Stimulated activated CD4-positive, alpha-beta T cell treated with anti-CD3 and anti-CD28 coated beads, Interleukin-1b, Interleukin-23, amount 100 ng/mL, for 24 hours (primary cell): ENCODE data around the gene TUBB4B.
"Not testable (repeated sequence)": the region's sequence is repeated elsewhere in the genome, so short reads cannot be mapped to it uniquely, and the experiment has no call there.

Experiments
- DNase-seq, 4 experiments: peaks; one replicate each; pipeline ENCODE4 v3.0.0-alpha.2; 2020; ENCODE audit warnings: low read depth in 4 of 4, low spot score in 1 of 4

The TUBB4B gene

DNA sequence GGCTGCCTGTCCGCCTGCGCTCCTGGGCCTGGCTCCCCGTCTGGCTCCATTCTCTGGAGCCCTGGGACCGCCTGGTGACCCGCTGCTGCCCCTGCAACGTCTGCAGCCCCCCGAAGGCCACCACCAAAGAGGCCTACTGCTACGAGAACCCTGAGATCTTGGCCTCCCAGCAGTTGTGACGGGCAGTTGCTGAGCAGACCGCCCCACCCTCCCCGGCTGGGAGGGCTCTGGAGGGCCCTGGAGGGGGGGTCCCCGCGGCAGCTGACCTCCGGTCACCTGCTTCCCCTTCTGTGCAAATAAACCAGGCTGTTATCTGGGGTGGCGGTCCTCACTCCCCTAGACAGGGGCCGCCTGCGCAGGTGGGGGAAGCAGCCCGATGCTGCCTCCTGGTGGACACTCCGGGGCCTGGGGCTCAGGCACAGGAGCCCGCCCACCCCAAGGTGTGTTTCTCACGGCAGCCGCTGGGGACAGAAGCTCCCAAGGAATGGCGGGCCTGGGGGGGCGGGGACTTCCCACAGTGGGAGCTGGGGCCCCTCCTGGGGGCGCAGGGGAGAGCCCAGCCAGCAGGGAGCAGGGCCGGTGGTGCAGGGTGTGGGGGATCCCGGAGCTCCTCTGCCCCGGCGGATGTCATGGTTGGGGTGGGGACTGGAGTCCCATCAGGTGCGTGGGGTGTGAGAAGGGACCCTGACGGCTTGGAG is 4.7 kb upstream of the TUBB4B start:
- peak; percentile 81 to 91 (median 88) for DNase-seq

DNA sequence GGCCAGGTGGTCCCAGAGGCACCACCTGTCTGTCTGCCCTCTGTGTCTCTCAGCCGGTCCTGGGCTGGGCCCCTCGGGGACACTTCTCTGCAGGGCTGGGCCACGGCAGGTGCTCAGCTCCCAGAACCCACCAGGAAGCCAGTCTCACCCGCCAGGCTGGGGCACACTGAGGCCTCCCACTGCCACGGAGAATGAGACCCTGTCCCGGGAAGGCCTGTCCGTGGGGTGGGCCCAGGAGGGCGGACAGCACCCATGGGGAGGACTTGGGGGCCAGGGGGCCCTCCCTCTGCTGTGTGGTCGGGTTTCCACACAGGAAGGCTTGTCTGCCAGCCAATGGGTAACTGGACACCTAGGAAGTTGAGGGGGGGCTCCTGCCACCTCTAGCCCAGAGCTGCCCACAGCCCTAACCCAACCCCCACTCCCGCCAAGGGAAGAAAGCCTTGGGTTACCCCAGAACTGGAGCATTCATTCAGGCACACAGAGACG is 4.1 kb upstream of the TUBB4B start:
- no peak for DNase-seq

DNA sequence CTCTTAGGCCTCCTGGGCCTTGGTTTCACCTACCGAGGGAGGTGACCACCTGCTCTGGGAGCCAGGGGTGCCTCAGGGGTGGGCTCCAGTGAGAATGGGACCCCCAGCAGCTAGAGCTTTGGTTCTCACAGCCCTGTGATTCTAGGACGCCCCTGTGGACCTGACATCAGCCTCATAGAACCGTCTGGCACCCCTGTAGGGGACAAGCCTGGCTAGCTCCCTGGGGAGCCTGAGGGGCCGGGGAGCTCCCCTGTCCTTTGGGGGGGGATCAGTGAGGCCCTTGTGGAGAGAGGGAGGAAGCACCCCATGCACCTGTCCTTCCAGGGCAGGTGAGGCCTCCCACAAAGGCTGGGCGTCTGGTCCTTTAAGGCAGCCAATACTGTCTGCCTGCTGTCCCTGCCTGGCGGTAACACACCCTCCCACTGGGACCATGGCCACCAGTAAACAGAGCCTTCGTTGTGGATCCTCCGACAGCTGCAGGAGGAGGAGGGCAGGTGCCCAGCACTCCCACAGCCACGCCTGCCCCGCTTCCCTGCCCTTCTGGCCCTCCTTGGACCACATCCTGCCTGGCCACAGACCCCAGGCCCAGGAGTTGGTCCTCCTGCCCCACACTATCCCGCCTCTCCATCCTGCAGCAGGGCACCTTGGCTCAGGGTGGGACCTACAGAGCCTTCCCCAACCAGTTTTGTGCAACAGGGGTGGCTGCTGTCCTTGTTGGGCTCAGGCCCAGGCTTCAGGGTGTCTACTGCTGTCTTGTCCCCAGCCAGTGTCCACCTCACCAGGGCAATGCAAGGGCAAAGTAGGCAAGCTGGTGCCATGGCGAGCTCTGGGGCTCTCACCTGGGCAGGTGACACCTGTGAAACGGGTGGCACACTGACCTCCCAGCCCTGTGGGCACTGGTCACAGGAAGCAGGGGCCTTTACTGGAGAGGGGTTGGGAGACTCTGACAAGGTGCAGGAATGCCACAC is 3.0 kb upstream of the TUBB4B start:
- DNase-seq = no peak

DNA sequence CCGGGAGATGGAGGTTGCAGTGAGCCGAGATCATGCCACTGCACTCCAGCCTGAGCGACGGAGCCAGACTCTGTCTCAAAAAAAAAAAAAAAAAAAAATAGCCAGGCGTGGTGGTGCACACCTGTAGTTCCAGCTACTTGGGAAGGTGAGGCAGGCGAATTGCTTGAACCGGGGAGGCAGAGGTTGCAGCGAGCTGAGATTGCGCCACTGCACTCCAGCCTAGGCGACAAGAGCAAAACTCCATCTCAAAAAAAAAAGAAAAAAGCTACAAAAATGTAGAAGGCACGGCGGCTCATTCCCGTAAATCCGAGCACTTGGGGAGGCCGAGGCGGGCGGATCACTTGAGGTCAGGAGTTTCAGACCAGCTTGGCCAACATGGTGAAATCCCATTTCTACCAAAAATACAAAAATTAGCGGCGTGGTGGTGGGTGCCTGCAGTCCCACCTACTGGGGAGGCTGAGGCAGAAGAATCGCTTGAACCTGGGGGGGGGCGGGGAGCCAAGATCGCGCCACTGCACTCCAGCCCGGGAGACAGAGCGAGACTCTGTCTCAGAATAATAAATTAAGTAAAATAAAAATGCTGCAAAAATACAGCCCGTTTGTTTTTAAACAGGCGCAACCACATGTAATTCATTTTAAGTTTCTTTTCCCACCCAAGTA is 1.4 kb upstream of the TUBB4B start:
- not testable (repeated sequence) for DNase-seq

DNA sequence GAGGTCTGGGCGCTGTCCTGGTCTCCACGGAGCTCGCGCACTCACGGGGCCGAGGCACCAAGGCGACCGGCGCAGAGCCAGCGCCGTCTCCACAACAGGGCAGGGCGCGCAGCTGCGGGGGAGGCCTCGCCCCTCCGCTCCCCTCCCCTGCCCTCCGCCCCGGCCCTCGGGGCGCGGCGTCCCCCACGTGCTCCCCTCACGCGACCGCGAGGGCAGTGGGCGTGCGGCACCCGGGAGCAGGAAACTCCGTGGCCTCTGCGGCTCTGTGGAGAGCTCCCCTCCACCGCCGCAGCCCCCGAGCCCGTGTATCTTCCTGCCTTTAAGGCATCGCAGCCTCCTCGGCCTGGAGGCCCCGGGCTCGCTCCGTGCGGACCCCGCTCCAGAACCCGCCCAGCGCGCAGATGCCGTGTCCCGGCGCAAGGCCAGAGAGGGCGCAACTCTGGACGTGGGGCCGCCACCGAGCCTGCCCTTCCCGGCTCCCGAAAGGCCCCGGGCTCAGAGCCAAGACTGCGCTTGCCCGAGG is 708 bp upstream of the TUBB4B start:
- DNase-seq = peak in 3 of 4 experiments; percentile 36 to 58 (median 55)

DNA sequence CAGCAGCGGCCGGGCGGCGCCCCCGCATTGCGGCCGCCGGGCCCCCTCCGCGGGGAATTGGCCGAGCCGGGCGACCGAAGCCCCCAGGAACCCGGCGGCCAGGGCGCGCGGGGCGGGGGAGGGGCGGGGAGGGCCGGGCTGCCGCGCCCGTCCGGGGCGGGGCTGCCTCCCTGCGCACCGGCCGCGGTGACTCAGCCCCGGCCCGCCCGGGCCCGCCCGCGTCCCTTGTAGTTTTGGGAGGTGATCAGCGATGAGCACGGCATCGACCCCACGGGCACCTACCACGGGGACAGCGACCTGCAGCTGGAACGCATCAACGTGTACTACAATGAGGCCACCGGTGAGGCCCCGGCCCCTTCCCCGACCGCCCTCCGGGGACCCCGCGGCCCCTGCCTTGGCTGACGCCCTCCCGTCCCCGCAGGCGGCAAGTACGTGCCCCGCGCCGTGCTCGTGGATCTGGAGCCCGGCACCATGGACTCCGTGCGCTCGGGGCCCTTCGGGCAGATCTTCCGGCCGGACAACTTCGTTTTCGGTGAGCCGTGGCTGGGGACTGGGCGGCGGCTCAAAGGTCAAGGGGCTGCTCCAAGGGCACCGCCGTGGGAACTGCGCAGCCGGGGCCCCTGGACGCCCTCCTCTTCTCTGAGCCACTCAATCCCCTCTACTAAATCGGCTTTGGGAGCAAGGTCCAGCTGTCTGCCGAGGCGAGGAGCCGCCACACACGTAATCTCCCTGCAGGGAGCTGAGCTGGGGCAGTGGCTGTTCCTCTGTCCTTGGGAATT is 592 bp downstream of the TUBB4B start:
- peak; percentile 31 to 64 (median 45) for DNase-seq

DNA sequence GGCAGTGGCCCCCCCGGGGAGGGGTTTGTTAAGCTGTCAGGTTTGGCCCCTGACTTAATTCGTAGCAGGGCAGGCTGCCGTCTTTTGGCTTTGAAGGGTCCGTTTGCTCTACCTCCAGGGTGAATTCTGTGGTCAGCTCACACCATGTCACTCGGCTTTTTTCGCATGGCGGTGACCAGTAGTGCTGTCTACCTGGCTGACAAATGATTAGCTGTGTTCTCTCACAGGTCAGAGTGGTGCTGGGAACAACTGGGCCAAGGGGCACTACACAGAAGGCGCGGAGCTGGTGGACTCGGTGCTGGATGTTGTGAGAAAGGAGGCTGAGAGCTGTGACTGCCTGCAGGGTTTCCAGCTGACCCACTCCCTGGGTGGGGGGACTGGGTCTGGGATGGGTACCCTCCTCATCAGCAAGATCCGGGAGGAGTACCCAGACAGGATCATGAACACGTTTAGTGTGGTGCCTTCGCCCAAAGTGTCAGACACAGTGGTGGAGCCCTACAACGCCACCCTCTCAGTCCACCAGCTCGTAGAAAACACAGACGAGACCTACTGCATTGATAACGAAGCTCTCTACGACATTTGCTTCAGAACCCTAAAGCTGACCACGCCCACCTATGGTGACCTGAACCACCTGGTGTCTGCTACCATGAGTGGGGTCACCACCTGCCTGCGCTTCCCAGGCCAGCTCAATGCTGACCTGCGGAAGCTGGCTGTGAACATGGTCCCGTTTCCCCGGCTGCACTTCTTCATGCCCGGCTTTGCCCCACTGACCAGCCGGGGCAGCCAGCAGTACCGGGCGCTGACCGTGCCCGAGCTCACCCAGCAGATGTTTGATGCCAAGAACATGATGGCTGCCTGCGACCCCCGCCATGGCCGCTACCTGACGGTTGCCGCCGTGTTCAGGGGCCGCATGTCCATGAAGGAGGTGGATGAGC is 1.4 kb downstream of the TUBB4B start:
- no peak for DNase-seq

DNA sequence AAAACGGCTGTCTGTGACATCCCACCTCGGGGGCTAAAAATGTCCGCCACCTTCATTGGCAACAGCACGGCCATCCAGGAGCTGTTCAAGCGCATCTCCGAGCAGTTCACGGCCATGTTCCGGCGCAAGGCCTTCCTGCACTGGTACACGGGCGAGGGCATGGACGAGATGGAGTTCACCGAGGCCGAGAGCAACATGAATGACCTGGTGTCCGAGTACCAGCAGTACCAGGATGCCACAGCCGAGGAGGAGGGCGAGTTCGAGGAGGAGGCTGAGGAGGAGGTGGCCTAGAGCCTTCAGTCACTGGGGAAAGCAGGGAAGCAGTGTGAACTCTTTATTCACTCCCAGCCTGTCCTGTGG is 2.2 kb downstream of the TUBB4B start:
- not testable (repeated sequence) for DNase-seq

DNA sequence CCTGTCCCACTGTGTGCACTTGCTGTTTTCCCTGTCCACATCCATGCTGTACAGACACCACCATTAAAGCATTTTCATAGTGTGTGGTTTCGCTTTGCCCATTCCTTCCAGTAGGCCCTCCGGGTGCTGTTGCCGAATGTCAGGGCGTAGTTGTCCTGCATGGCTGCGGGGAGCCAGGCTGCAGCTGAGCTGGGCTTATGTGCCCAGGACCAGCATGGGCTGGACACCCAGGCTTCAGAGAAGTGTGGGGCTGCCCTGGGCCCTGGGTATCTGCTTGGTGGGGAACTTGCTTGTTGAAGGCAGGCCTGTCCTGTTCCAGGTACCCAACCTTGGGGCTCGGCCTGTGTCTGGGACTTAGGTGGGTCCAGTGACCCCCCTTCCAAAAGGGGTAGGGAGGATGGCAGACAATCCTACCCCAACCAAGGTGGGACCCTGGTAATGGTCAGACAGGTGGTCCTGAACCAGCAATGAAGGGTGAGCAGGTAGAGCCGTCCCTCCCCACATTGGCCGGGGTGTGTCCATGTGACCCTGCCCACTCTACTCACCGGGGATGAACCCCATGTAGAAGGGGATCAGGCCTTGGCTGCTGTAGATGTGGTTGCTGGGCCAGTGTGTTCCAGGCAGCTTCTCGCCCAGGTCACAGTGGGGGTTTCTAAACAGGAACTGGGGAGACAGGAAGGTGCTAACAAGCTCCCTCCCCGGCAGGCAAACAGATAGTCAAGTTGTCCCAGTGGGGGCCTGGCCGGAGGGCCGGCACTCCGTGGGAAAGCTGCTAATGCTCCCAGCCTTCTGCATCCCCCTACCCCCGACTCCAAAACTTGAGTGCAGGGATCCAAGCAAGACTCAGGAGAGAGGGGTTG is 2.8 kb downstream of the TUBB4B start:
- DNase-seq = no peak

DNA sequence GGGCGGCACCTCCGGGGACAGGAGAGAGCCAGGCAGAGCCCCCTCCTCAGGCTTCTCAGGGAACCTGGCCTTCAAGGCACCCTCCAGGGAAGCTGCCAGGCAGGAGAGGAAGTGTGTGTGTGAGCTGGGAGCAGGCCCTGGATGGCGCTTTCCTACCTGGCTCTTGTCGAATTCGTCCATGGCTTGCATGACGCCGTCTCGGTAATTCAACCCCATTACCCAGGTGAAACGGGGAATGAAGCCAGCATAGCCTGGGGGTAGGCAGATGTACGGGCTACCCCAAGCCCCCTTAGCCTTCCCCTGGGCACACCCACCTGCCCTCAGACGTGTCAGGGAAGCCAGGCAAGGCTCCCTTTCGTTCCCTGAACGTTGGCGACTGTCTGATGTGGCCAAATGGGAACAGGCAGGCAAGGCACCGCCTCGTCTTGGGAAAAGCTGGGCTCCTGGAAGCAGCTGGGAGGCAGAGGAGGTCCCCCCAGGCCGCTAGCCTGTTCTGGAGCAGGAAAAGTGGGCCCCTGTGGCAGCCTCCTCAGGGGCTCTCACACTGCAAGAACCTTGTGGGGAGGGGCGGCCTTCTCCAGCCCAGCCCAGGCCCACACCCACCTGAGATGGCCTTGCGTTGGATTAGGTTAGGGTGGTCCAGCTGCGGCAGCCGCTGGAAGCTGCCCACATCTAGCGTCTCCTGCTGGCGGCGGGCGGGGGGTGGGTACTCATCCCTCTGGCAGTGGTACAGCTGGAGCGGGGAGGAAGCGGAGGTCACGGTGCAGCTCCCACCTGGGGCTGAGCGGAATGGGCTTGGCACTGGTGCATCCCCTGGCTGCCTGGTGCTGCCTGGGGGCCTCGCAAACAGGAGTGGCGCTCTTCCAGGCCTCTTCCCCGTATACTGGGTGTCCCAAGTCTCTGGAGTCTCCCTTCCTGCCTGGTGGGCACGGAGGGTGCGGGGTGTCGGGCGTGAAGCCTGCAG is 3.7 kb downstream of the TUBB4B start:
- no peak for DNase-seq

DNA sequence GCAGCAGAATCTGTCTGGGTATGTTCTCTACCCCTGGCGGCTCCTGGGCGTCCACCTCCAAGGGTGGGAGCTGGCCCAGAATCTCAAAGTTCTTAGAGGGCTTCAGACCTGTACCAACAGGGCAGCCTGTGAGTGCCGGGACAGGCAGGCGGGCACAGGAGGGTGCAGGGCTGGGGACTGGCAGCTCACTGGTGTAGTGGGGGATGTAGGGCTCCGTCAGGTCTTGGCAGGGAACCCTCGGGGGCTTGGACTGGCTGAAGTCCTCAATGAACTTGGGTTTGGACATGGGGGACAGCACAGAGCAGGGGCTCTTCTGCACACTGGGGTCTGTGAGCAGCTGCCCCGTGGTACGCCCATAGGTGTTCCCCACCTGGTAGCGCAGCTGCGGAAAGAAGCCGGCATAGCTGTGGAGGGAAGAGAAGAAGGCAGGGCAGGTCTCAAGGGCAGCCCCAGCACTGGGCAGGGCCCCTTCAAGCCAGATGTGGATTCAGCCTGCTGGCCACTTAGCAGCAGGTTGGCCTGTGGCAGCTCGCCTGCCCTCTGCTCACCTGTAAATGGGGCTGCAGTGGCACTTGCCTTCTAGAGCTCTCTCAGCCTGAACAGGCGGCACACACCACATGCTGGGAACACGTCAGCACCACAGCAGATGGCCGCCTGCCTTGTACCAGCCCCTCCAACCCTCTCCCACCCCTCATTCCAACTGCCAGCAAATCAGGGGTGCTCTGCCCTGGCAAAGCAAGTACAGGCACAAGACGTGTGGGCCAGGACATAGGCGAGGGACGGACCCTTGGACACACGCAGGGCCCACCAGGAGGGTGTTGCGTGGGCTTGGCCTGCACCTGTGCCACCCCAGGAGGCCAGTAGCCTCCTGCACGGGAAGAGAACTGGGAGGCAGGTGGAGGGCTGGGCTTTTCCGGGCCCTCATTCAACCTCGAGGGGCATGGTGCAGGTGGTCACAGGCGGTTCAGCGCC is 4.6 kb downstream of the TUBB4B start:
- no peak for DNase-seq

DNA sequence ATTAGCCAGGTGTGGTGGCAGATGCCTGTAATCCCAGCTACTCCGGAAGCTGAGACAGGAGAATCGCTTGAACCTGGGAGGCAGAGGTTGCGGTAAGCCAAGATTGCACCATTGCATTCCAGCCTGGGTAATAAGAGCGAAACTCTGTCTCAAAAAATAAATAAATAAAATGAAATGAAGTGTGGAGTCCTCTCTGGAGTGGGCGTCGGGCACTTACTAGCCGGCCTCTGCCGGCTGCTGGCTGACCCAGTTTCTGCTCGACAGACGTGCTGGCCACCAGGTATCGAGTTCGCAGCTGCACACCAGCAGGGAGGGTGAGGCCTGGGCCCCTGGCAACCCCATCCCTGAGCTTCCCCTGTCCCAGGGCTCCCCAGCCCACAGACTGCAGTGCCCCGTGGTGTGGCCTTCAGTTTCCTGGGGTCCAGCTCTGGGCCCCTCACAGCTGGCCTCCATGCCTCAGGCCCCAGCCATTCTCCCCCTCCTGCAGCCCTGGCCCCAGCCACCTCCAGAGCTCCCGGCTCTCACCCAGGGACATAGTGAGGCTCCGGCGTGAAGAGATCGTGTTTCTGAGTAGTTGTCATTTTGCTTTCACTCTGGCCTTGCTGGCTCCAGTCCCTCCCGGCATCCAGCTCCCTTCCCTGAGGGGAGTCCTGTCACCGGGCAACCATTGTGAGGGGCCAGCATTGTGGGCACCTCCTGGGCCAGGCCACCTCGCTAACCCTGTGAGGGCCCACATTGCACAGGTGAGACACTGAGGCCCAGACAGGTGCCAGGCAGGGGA is 6.2 kb downstream of the TUBB4B start:
- no peak for DNase-seq

DNA sequence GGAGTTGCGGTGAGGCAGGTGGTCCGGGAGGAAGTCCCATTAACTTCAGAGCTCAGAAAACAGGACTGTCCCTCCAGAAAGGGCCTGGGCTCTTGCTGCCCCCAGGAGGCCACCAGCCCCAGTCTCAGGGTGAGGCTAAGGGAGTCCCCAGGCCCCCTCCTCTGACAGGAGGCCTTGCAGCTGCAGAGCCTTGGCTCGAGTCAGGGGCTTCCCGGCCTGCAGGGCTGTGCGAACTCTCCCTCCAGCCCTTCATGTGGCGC is 6.8 kb downstream of the TUBB4B start:
- no peak for DNase-seq

DNA sequence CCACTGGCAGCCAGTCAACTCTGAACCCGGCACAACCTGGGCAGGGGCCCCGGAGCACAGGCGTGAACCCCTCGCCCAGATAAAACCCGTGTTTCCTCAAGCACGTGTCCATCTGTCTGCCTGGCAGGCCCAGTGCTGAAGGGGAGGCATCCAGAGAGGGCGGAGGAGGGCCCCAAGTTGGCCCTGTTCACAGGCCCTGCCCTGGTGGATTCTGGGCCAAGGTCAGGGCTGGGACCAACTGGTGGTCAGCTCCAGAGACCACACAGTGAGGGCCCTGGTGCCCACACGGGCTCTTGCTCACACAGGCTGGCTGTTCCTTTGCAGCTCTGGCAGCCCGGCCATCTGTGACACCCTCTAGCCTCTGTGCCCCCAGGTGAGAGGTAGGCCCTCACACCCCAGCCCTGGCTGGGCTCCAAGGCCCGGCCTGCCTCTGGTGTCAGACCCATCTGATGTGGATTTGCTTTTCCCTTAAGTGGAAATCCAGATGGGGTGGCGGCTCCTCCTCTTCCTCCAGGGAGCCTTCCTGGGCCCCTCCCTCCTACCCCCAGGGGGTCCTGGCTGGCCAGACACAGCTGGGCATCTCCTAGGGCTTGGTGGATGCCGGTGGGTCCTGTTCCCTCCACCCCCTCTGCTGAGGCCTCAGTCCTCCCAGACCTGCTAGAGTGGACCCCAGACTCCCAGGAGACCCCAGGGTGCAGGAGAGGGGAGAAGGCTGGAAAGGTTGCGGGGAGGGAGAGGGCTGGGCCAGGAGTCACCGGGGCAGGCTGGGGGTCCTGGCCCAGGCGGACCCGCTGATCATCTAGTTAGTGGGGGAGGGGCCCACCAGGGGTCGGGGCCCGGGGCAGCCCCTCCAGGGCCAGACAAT is 9.5 kb downstream of the TUBB4B start:
- DNase-seq = no peak

DNA sequence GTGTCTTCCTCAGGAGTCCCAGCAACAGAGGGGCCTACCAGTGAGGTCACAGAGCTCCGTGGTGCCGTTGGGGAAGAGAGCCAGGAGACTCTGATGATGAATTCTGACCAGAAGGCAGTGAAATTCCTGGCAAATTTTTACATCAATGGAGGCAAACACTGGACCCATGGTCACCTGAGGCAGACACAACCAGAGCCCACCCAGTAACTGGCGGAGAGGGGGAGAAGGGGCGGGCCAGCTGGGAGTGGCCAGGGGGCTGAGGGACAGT is 10.0 kb downstream of the TUBB4B start, which contains the start of gene STPG3:
Gene STPG3 (plus strand): TSS at position 93 of the 268 bp plus-strand sequence. CDS start 1 bp downstream, at position 94.
- no peak for DNase-seq
